ENCODE data around the gene GRHL1. TPM values are rescaled to one million over a fixed set of nuclear protein-coding genes. Genes with fewer than 3 reads are reported as not detected.

The GRHL1 gene
- total and polyA plus RNA-seq, 9 of the 15 experiments (the other 6 are each of a cell fraction or from before 2014, with no cell fraction given) = 1.7 to 6.1 (median 4.7) TPM

DNA sequence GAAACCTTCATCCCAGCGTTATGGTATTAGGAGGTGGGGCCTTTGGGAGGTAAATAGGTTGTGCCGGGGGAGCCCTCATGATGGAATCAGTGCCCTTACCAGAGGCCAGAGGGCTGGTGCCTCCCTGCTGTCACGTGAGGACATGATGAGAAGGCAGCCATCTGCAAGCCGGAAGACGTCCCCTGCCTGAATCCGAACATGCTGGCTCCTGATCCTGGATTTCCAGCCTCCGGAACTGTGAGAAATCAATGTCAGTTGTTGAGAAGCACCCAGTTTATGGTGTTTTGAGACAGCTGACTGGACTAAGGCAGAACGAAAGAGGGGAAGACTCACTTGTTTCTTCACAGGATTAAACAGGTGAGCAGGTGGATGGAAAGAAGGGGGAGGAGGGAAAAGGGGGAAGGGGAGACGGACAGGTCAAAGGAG is 78.8 kb downstream of the GRHL1 start (continued):
- TF ChIP-seq, protein P1, sequence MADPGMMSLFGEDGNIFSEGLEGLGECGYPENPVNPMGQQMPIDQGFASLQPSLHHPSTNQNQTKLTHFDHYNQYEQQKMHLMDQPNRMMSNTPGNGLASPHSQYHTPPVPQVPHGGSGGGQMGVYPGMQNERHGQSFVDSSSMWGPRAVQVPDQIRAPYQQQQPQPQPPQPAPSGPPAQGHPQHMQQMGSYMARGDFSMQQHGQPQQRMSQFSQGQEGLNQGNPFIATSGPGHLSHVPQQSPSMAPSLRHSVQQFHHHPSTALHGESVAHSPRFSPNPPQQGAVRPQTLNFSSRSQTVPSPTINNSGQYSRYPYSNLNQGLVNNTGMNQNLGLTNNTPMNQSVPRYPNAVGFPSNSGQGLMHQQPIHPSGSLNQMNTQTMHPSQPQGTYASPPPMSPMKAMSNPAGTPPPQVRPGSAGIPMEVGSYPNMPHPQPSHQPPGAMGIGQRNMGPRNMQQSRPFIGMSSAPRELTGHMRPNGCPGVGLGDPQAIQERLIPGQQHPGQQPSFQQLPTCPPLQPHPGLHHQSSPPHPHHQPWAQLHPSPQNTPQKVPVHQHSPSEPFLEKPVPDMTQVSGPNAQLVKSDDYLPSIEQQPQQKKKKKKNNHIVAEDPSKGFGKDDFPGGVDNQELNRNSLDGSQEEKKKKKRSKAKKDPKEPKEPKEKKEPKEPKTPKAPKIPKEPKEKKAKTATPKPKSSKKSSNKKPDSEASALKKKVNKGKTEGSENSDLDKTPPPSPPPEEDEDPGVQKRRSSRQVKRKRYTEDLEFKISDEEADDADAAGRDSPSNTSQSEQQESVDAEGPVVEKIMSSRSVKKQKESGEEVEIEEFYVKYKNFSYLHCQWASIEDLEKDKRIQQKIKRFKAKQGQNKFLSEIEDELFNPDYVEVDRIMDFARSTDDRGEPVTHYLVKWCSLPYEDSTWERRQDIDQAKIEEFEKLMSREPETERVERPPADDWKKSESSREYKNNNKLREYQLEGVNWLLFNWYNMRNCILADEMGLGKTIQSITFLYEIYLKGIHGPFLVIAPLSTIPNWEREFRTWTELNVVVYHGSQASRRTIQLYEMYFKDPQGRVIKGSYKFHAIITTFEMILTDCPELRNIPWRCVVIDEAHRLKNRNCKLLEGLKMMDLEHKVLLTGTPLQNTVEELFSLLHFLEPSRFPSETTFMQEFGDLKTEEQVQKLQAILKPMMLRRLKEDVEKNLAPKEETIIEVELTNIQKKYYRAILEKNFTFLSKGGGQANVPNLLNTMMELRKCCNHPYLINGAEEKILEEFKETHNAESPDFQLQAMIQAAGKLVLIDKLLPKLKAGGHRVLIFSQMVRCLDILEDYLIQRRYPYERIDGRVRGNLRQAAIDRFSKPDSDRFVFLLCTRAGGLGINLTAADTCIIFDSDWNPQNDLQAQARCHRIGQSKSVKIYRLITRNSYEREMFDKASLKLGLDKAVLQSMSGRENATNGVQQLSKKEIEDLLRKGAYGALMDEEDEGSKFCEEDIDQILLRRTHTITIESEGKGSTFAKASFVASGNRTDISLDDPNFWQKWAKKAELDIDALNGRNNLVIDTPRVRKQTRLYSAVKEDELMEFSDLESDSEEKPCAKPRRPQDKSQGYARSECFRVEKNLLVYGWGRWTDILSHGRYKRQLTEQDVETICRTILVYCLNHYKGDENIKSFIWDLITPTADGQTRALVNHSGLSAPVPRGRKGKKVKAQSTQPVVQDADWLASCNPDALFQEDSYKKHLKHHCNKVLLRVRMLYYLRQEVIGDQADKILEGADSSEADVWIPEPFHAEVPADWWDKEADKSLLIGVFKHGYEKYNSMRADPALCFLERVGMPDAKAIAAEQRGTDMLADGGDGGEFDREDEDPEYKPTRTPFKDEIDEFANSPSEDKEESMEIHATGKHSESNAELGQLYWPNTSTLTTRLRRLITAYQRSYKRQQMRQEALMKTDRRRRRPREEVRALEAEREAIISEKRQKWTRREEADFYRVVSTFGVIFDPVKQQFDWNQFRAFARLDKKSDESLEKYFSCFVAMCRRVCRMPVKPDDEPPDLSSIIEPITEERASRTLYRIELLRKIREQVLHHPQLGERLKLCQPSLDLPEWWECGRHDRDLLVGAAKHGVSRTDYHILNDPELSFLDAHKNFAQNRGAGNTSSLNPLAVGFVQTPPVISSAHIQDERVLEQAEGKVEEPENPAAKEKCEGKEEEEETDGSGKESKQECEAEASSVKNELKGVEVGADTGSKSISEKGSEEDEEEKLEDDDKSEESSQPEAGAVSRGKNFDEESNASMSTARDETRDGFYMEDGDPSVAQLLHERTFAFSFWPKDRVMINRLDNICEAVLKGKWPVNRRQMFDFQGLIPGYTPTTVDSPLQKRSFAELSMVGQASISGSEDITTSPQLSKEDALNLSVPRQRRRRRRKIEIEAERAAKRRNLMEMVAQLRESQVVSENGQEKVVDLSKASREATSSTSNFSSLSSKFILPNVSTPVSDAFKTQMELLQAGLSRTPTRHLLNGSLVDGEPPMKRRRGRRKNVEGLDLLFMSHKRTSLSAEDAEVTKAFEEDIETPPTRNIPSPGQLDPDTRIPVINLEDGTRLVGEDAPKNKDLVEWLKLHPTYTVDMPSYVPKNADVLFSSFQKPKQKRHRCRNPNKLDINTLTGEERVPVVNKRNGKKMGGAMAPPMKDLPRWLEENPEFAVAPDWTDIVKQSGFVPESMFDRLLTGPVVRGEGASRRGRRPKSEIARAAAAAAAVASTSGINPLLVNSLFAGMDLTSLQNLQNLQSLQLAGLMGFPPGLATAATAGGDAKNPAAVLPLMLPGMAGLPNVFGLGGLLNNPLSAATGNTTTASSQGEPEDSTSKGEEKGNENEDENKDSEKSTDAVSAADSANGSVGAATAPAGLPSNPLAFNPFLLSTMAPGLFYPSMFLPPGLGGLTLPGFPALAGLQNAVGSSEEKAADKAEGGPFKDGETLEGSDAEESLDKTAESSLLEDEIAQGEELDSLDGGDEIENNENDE (IDR thresholded peaks at IDR 0.05; ENCODE audit: low read depth, low read length) = no peak
- TF ChIP-seq, protein P2, sequence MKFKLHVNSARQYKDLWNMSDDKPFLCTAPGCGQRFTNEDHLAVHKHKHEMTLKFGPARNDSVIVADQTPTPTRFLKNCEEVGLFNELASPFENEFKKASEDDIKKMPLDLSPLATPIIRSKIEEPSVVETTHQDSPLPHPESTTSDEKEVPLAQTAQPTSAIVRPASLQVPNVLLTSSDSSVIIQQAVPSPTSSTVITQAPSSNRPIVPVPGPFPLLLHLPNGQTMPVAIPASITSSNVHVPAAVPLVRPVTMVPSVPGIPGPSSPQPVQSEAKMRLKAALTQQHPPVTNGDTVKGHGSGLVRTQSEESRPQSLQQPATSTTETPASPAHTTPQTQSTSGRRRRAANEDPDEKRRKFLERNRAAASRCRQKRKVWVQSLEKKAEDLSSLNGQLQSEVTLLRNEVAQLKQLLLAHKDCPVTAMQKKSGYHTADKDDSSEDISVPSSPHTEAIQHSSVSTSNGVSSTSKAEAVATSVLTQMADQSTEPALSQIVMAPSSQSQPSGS (CRISPR knock-in tag; IDR thresholded peaks at IDR 0.05) = no peak
- no peak for TF ChIP-seq ZNF436 (CRISPR knock-in tag; IDR thresholded peaks at IDR 0.05)
- TF ChIP-seq EHMT2 (IDR thresholded peaks at IDR 0.05) = no peak
- no peak for TF ChIP-seq ZNF695 (CRISPR knock-in tag; IDR thresholded peaks at IDR 0.05)
- no peak for TF ChIP-seq NFIX (CRISPR knock-in tag; IDR thresholded peaks at IDR 0.05; ENCODE audit: low read depth)
- no peak for TF ChIP-seq STAT5B (CRISPR knock-in tag; IDR thresholded peaks at IDR 0.05)
- TF ChIP-seq E2F8 (IDR thresholded peaks at IDR 0.05; ENCODE audit: low read depth, partially characterized antibody) = no peak
- no peak for TF ChIP-seq HNRNPUL1 (IDR thresholded peaks at IDR 0.05; ENCODE audit: low read length)
- TF ChIP-seq CXXC5 (CRISPR knock-in tag; IDR thresholded peaks at IDR 0.05) = peak; percentile 30; the same call in 1 of the 2 replicates
- no peak for TF ChIP-seq HEY1 (CRISPR knock-in tag; IDR thresholded peaks at IDR 0.05; ENCODE audit: borderline replicate concordance)
- no peak for TF ChIP-seq NR4A1 (CRISPR knock-in tag; IDR thresholded peaks at IDR 0.05)
- no peak for TF ChIP-seq NR4A1 (tag; IDR thresholded peaks at IDR 0.05)
- TF ChIP-seq POLR2H (tag; IDR thresholded peaks at IDR 0.05; ENCODE audit: low read depth) = no peak

Measured in K562 (cell line).